Measurements from ENCODE around the gene NCOA1. TPM values are rescaled to one million over a fixed set of nuclear protein-coding genes. Genes with fewer than 3 reads are reported as not detected.

NCOA1 gene
- total and polyA plus RNA-seq, 3 donors from 2014 or later, result 52.3 to 124 (median 109) TPM

GRCh38 chr2:24515831-24516230 lies 24.8 kb downstream of the NCOA1 start:
- WGBS, 2 donors, result 85 to 93% methylated on average over 2 of the region's 2 CpGs

GRCh38 chr2:24517247-24517646 lies 26.2 kb downstream of the NCOA1 start:
- H3K4me1 ChIP-seq, result peaks cover 28% of the 10 kb centered on the region
- no peak for DNase-seq
- intact Hi-C loops (cut with DNase I; ENCODE audit: low total_unique reads), result no loop called here
- no peaks in the 10 kb centered on the region for H3K9me3 ChIP-seq
- no peaks in the 10 kb centered on the region for H3K27me3 ChIP-seq
- H3K36me3 ChIP-seq (ENCODE audit: low read depth, missing control alignments), result no peaks in the 10 kb centered on the region
- no peak for TF ChIP-seq POLR2A (IDR thresholded peaks at IDR 0.05)
- no peak overlapping the region for H3K27ac ChIP-seq
- WGBS, 2 donors, result 62 to 75% methylated on average over 5 of the region's 5 CpGs
- no peak overlapping the region for H3K4me3 ChIP-seq

More at GRCh38 chr2:24515831-24516230, 24.8 kb downstream of the NCOA1 start:
- DNase-seq, result no peak
- H3K27ac ChIP-seq, result no peak overlapping the region
- no peak overlapping the region for H3K4me3 ChIP-seq
- H3K4me1 ChIP-seq, result peaks cover 33% of the 10 kb centered on the region
- H3K9me3 ChIP-seq, result no peaks in the 10 kb centered on the region
- no peaks in the 10 kb centered on the region for H3K36me3 ChIP-seq (ENCODE audit: low read depth, missing control alignments)
- intact Hi-C loops (cut with DNase I; ENCODE audit: low total_unique reads), result no loop called here
- H3K27me3 ChIP-seq, result no peaks in the 10 kb centered on the region
- TF ChIP-seq POLR2A (IDR thresholded peaks at IDR 0.05) (no peak), CTCF (IDR thresholded peaks at IDR 0.05) (no peak)

GRCh38 chr2:24520175-24520574 lies 29.1 kb downstream of the NCOA1 start:
- 75 to 76% methylated on average over 1 of the region's 1 CpG for WGBS, 2 donors
- Histone ChIP-seq H3K9me3 (no peaks in the 10 kb centered on the region), H3K36me3 (ENCODE audit: low read depth, missing control alignments) (no peaks in the 10 kb centered on the region), H3K27ac (no peak overlapping the region), H3K4me3 (no peak overlapping the region), H3K4me1 (peaks cover 10% of the 10 kb centered on the region), H3K27me3 (no peaks in the 10 kb centered on the region)
- no peak for TF ChIP-seq POLR2A (IDR thresholded peaks at IDR 0.05)
- no peak for TF ChIP-seq CTCF (IDR thresholded peaks at IDR 0.05)
- no peak for DNase-seq
- intact Hi-C loops (cut with DNase I; ENCODE audit: low total_unique reads), result no loop called here

- 97 to 98% methylated on average over 1 of the region's 1 CpG for WGBS, 2 donors
- Histone ChIP-seq H3K36me3 (ENCODE audit: low read depth, missing control alignments) (no peaks in the 10 kb centered on the region), H3K27ac (no peak overlapping the region), H3K4me1 (peaks cover 5% of the 10 kb centered on the region), H3K27me3 (no peaks in the 10 kb centered on the region), H3K4me3 (no peak overlapping the region), H3K9me3 (no peaks in the 10 kb centered on the region)
- TF ChIP-seq POLR2A (IDR thresholded peaks at IDR 0.05), result no peak
- intact Hi-C loops (cut with DNase I; ENCODE audit: low total_unique reads), result no loop called here
- no peak for DNase-seq
Observed at GRCh38 chr2:24521162-24521857, 30.3 kb downstream of the NCOA1 start.

- Histone ChIP-seq H3K27me3 (no peaks in the 10 kb centered on the region), H3K9me3 (no peaks in the 10 kb centered on the region), H3K27ac (no peak overlapping the region), H3K4me1 (peaks cover 5% of the 10 kb centered on the region), H3K4me3 (no peak overlapping the region), H3K36me3 (ENCODE audit: low read depth, missing control alignments) (no peaks in the 10 kb centered on the region)
- WGBS, 2 donors, result 93 to 95% methylated on average over 3 of the region's 3 CpGs
- intact Hi-C loops (cut with DNase I; ENCODE audit: low total_unique reads), result no loop called here
- TF ChIP-seq CTCF (IDR thresholded peaks at IDR 0.05) (no peak), POLR2A (IDR thresholded peaks at IDR 0.05) (no peak)
- DNase-seq, result no peak
Observed at GRCh38 chr2:24521975-24522639, 31.1 kb downstream of the NCOA1 start.

Measured in testis (tissue), 3 donors.